HepG2 (cell line): Measurements from ENCODE around the gene TRAPPC5. TPM values are rescaled to one million over a fixed set of nuclear protein-coding genes. Genes with fewer than 3 reads are reported as not detected.

Source experiments
- ATAC-seq: fragments of 200-7000 bp; cut with Tn5 transposase; 3 replicates; pipeline ENCODE4 v1.9.1; 2020; ENCODE audit warnings: mild to moderate bottlenecking, moderate library complexity
- BruUV-seq: library from RNA; stranded (reverse); fragments of 400-500 nt; replicated peaks from 2 replicates; lab custom pipeline; 2021; lab: Mats Ljungman, UMichigan
- CTCF ChIA-PET: fragments of 300-600 bp; formaldehyde crosslinking; extraction: SDS; loops from one replicate; lab custom pipeline; 2021; ENCODE audit warnings: low total read pairs, inconsistent platforms, low intra/inter-chr PET ratio; lab: Yijun Ruan, JAX
- POLR2A ChIA-PET: fragments of 350-600 bp; sonication (Branson Sonifier 250); formaldehyde crosslinking; loops from one replicate; lab custom pipeline; 2020; ENCODE audit warnings: antibody characterized with exemption, inconsistent platforms; lab: Yijun Ruan, JAX
- DNase-seq: peaks from one replicate; pipeline ENCODE4 v3.0.0-alpha.2; 2015; ENCODE audit warnings: low spot score
- FAIRE-seq: peaks from 3 replicates; lab custom pipeline; 2011; peaks lifted over from hg19 to GRCh38; lab: Jason Lieb, UNC
- H2AFZ ChIP-seq: one replicate; pipeline ENCODE4 v1.6.1; 2011; ENCODE audit warnings: low read length, inconsistent platforms
- H3K27ac ChIP-seq: fragments of 300-600 bp; 3 replicates; pipeline ENCODE4 v1.8.0; 2011; ENCODE audit warnings: mixed run types, mild to moderate bottlenecking, mixed read lengths, low read length, inconsistent platforms; ENCODE audit not compliant: insufficient read depth; ENCODE audit errors: extremely low read length
- H3K27me3 ChIP-seq, 2 experiments: fragments of 200-600 bp in 1 of 2; 2 replicates in 1 of 2; 3 replicates in 1 of 2; pipeline versions ENCODE4 v1.6.0 to v1.8.0; 2011; ENCODE audit warnings: low read length in 2 of 2, mild to moderate bottlenecking in 2 of 2, moderate library complexity in 2 of 2, inconsistent platforms in 1 of 2; ENCODE audit not compliant: insufficient read depth in 2 of 2, control insufficient read depth in 1 of 2
- H3K36me3 ChIP-seq, 2 experiments: fragments of 200-600 bp in 1 of 2; replicated peaks in 1 of 2; 2 replicates in 1 of 2; 3 replicates in 1 of 2; pipeline versions ENCODE4 v1.5.1 to v1.8.0; 2011; ENCODE audit warnings: low read length in 2 of 2, inconsistent platforms in 1 of 2; ENCODE audit not compliant: insufficient read depth in 2 of 2, control insufficient read depth in 1 of 2
- H3K4me1 ChIP-seq: 2 replicates; pipeline ENCODE4 v1.5.1; 2012; ENCODE audit warnings: low read length, inconsistent platforms; ENCODE audit not compliant: insufficient read depth
- H3K4me2 ChIP-seq: 2 replicates; pipeline ENCODE4 v1.6.0; 2011; ENCODE audit warnings: low read depth, low read length, inconsistent platforms
- H3K4me3 ChIP-seq, 3 experiments: fragments of 200-600 bp in 1 of 3; sonication (generic), shearing (Covaris generic) in 1 of 3; replicated peaks in 1 of 3; 2 replicates each; pipeline ENCODE4 v1.5.1; 2011 to 2016; ENCODE audit warnings: low read length in 3 of 3, inconsistent platforms in 2 of 3, low read depth in 2 of 3, mild to moderate bottlenecking in 2 of 3, control low read depth in 1 of 3, mixed read lengths in 1 of 3; ENCODE audit not compliant: insufficient read depth in 1 of 3
- H3K79me2 ChIP-seq: one replicate; pipeline ENCODE4 v1.6.1; 2011; ENCODE audit warnings: low read length, inconsistent platforms; ENCODE audit not compliant: insufficient read depth
- H3K9ac ChIP-seq: 2 replicates; pipeline ENCODE4 v1.6.0; 2011; ENCODE audit warnings: mild to moderate bottlenecking, low read depth, low read length, inconsistent platforms; ENCODE audit not compliant: insufficient read depth
- H3K9me3 ChIP-seq: 2 replicates; pipeline ENCODE4 v1.5.1; 2012; ENCODE audit warnings: mild to moderate bottlenecking, low read length
- H4K20me1 ChIP-seq: 2 replicates; pipeline ENCODE4 v1.6.0; 2011; ENCODE audit warnings: inconsistent platforms, mild to moderate bottlenecking, low read length, moderate library complexity; ENCODE audit not compliant: insufficient read depth
- ELF1 ChIP-seq: sonication (generic); formaldehyde crosslinking; IDR thresholded peaks from 2 replicates; pipeline ENCODE4 v1.4.0; 2020; ENCODE audit warnings: missing genetic modification reagents
- NFKB2 ChIP-seq: sonication (generic); formaldehyde crosslinking; IDR thresholded peaks from 2 replicates; pipeline ENCODE4 v1.4.0; 2020; ENCODE audit warnings: missing genetic modification reagents, borderline replicate concordance
- NONO ChIP-seq, 2 experiments: fragments of 450-650 bp in 1 of 2; sonication (generic) in 1 of 2; formaldehyde crosslinking in 1 of 2; IDR thresholded peaks in 1 of 2; conservative IDR thresholded peaks in 1 of 2; 2 replicates each; pipeline versions ENCODE4 v1.6.1 to v1.8.0; 2017 to 2022; ENCODE audit warnings: mild to moderate bottlenecking in 1 of 2, missing genetic modification reagents in 1 of 2, moderate library complexity in 1 of 2
- NRL ChIP-seq: sonication (generic); formaldehyde crosslinking; IDR thresholded peaks from 2 replicates; pipeline ENCODE4 v1.5.0; 2020; ENCODE audit warnings: missing genetic modification reagents, mild to moderate bottlenecking, moderate library complexity, borderline replicate concordance
- ZNF251 ChIP-seq: sonication (generic); formaldehyde crosslinking; IDR thresholded peaks from 2 replicates; pipeline ENCODE4 v1.9.0; 2021; ENCODE audit warnings: mild to moderate bottlenecking, missing genetic modification reagents
- ZNF614 ChIP-seq: IDR thresholded peaks from 2 replicates; pipeline ENCODE4 v1.6.1; 2018; ENCODE audit warnings: missing biosample characterization, missing genetic modification reagents, inconsistent platforms, borderline replicate concordance
- ZNF616 ChIP-seq: sonication (generic); formaldehyde crosslinking; IDR thresholded peaks from 2 replicates; pipeline ENCODE4 v1.5.0; 2020; ENCODE audit warnings: low read depth, mild to moderate bottlenecking, missing genetic modification reagents
- ZNF720 ChIP-seq: sonication (generic); formaldehyde crosslinking; IDR thresholded peaks from 2 replicates; pipeline ENCODE4 v1.4.0; 2020; ENCODE audit warnings: missing genetic modification reagents
- WGBS: methylation state at CpG from one replicate; pipeline ENCODE4 v1.1.6; 2017; ENCODE audit warnings: low lambda C conversion rate; 5-methylcytosine and 5-hydroxymethylcytosine counted together
- in situ Hi-C: cut with HindIII; loops from 2 replicates; pipeline ENCODE4 v1.10.0; 2017; ENCODE audit warnings: low pct_unique_long_range_greater_than_20kb; ENCODE audit not compliant: extremely low pct_ligation_motif_present
- intact Hi-C: fragments of 100-400 bp; cut with micrococcal nuclease; formaldehyde crosslinking; loops from one replicate; pipeline ENCODE4 v1.10.0; 2022; ENCODE audit not compliant: unreplicated experiment
- polyA plus RNA-seq, 8 experiments: library from polyadenylated mRNA; depleted of rRNA in 3 of 8; stranded (reverse) in 7 of 8; unstranded in 1 of 8; fragments of >200 nt; fragmentation: Illumina TruSeq in 4 of 8; extraction: Trizol in 4 of 8; gene quantifications; 2 replicates each; pipeline versions ENCODE4 v1.2.1 to v1.2.3, GENCODE V29; 2011 to 2016; ENCODE audit warnings: low read depth in 4 of 8, missing spikeins in 1 of 8, mixed read lengths in 1 of 8; ENCODE audit not compliant: insufficient read depth in 1 of 8
- total RNA-seq, 5 experiments: library from RNA; depleted of rRNA; stranded (reverse); fragments of >200 nt; fragmentation: Illumina TruSeq; extraction: Trizol; gene quantifications; 2 replicates each; pipeline ENCODE4 v1.2.3, GENCODE V29; 2016; ENCODE audit warnings: low read depth in 1 of 5
- TF ChIP-seq, protein P1 (sequence below): sonication (generic); formaldehyde crosslinking; IDR thresholded peaks from 2 replicates; pipeline ENCODE4 v1.9.0; 2021; ENCODE audit warnings: missing genetic modification reagents, mild to moderate bottlenecking, borderline replicate concordance
- TF ChIP-seq, protein P2 (sequence below): sonication (generic); formaldehyde crosslinking; IDR thresholded peaks from 2 replicates; pipeline ENCODE4 v1.8.1; 2022; ENCODE audit warnings: mild to moderate bottlenecking, missing genetic modification reagents
- TF ChIP-seq, protein P3 (sequence below): sonication (generic); formaldehyde crosslinking; IDR thresholded peaks from 2 replicates; pipeline ENCODE4 v1.4.0; 2020; ENCODE audit warnings: missing genetic modification reagents, mild to moderate bottlenecking, borderline replicate concordance
- TF ChIP-seq, protein P4 (sequence below): sonication (generic); formaldehyde crosslinking; IDR thresholded peaks from 2 replicates; pipeline ENCODE4; 2020; ENCODE audit warnings: missing genetic modification reagents, mild to moderate bottlenecking, borderline replicate concordance

Gene TRAPPC5
- total and polyA plus RNA-seq, 2 of the 13 experiments (the other 11 are each of a cell fraction or from before 2014, with no cell fraction given), result 38.5 to 78.7 TPM

DNA sequence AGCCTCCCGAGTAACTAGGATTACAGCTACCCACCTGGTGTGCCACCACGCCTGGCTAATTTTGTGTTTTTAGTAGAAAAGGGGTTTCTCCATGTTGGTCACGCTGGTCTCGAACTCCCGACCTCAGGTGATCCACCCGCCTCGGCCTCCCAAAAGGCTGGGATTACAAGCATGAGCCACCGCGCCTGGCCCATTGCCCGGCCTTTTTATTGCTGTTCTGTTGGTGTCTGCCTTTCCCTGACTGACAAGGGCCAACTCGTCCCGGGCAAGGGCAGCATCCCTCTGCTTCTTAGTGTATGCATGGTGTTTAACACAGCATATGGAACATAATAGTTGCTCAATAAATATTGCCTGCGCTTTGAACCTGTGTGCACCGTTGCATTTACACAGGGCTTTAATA is 18.0 kb upstream of the TRAPPC5 start:
- Histone ChIP-seq H3K9me3 (no peaks in the 10 kb centered on the region), H3K4me2 (no peak overlapping the region)
- TF ChIP-seq ZNF251 (CRISPR knock-in tag) (no peak), ZNF614 (CRISPR knock-in tag) (no peak), ZNF720 (CRISPR knock-in tag) (no peak), ZNF616 (CRISPR knock-in tag) (no peak), ELF1 (CRISPR knock-in tag) (no peak), NONO (IDR thresholded peaks at IDR 0.05) (no peak), NONO (CRISPR knock-in tag; conservative IDR thresholded peaks at IDR 0.05) (no peak), NFKB2 (CRISPR knock-in tag) (no peak), NRL (CRISPR knock-in tag) (no peak)
- TF ChIP-seq, protein P1, sequence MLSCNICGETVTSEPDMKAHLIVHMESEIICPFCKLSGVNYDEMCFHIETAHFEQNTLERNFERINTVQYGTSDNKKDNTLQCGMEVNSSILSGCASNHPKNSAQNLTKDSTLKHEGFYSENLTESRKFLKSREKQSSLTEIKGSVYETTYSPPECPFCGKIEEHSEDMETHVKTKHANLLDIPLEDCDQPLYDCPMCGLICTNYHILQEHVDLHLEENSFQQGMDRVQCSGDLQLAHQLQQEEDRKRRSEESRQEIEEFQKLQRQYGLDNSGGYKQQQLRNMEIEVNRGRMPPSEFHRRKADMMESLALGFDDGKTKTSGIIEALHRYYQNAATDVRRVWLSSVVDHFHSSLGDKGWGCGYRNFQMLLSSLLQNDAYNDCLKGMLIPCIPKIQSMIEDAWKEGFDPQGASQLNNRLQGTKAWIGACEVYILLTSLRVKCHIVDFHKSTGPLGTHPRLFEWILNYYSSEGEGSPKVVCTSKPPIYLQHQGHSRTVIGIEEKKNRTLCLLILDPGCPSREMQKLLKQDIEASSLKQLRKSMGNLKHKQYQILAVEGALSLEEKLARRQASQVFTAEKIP (CRISPR knock-in tag), result no peak
- TF ChIP-seq, protein P2, sequence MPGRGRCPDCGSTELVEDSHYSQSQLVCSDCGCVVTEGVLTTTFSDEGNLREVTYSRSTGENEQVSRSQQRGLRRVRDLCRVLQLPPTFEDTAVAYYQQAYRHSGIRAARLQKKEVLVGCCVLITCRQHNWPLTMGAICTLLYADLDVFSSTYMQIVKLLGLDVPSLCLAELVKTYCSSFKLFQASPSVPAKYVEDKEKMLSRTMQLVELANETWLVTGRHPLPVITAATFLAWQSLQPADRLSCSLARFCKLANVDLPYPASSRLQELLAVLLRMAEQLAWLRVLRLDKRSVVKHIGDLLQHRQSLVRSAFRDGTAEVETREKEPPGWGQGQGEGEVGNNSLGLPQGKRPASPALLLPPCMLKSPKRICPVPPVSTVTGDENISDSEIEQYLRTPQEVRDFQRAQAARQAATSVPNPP (CRISPR knock-in tag), result no peak
- TF ChIP-seq, protein P3, sequence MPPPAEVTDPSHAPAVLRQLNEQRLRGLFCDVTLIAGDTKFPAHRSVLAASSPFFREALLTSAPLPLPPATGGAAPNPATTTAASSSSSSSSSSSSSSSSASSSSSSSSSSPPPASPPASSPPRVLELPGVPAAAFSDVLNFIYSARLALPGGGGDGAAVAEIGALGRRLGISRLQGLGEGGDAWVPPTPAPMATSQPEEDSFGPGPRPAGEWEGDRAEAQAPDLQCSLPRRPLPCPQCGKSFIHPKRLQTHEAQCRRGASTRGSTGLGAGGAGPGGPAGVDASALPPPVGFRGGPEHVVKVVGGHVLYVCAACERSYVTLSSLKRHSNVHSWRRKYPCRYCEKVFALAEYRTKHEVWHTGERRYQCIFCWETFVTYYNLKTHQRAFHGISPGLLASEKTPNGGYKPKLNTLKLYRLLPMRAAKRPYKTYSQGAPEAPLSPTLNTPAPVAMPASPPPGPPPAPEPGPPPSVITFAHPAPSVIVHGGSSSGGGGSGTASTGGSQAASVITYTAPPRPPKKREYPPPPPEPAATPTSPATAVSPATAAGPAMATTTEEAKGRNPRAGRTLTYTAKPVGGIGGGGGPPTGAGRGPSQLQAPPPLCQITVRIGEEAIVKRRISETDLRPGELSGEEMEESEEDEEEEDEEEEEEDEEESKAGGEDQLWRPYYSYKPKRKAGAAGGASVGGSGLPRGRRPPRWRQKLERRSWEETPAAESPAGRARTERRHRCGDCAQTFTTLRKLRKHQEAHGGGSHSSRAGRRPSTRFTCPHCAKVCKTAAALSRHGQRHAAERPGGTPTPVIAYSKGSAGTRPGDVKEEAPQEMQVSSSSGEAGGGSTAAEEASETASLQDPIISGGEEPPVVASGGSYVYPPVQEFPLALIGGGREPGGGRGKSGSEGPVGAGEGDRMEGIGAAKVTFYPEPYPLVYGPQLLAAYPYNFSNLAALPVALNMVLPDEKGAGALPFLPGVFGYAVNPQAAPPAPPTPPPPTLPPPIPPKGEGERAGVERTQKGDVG (CRISPR knock-in tag), result no peak
- TF ChIP-seq, protein P4, sequence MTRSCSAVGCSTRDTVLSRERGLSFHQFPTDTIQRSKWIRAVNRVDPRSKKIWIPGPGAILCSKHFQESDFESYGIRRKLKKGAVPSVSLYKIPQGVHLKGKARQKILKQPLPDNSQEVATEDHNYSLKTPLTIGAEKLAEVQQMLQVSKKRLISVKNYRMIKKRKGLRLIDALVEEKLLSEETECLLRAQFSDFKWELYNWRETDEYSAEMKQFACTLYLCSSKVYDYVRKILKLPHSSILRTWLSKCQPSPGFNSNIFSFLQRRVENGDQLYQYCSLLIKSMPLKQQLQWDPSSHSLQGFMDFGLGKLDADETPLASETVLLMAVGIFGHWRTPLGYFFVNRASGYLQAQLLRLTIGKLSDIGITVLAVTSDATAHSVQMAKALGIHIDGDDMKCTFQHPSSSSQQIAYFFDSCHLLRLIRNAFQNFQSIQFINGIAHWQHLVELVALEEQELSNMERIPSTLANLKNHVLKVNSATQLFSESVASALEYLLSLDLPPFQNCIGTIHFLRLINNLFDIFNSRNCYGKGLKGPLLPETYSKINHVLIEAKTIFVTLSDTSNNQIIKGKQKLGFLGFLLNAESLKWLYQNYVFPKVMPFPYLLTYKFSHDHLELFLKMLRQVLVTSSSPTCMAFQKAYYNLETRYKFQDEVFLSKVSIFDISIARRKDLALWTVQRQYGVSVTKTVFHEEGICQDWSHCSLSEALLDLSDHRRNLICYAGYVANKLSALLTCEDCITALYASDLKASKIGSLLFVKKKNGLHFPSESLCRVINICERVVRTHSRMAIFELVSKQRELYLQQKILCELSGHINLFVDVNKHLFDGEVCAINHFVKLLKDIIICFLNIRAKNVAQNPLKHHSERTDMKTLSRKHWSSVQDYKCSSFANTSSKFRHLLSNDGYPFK (CRISPR knock-in tag), result no peak
- TF ChIP-seq, all 625 proteins: peak for 0
- BruUV-seq, result no TSS peak
- no peak for ATAC-seq
- in situ Hi-C loops, result no loop called here
- ChIA-PET POLR2A (no interaction called here), CTCF (no interaction called here)
- no peaks in the 10 kb centered on the region for H3K4me1 ChIP-seq
- H3K27me3 ChIP-seq, result peaks cover 0 to 3% of the 10 kb centered on the region in 2 experiments; a peak in 2 of 5 replicates
- no peak overlapping the region for H2AFZ ChIP-seq
- intact Hi-C loops, result no loop called here
- FAIRE-seq, result no peak
- no peaks in the 10 kb centered on the region for H3K79me2 ChIP-seq
- DNase-seq, result no peak
- H3K9ac ChIP-seq, result no peak overlapping the region
- no peaks in the 10 kb centered on the region for H3K36me3 ChIP-seq
- no peak overlapping the region for H3K27ac ChIP-seq
- WGBS, result 58% methylated on average over 14 of the region's 14 CpGs
- no peak overlapping the region for H3K4me3 ChIP-seq
- H4K20me1 ChIP-seq, result no peaks in the 10 kb centered on the region
